ENCODE results near the gene TNRC6A. TPM values are rescaled to one million over a fixed set of nuclear protein-coding genes. Genes with fewer than 3 reads are reported as not detected.
"Not testable (repeated sequence)": the region's sequence is repeated elsewhere in the genome, so short reads cannot be mapped to it uniquely, and the experiment has no call there.

Gene TNRC6A
- total RNA-seq = 68.0 TPM

DNA sequence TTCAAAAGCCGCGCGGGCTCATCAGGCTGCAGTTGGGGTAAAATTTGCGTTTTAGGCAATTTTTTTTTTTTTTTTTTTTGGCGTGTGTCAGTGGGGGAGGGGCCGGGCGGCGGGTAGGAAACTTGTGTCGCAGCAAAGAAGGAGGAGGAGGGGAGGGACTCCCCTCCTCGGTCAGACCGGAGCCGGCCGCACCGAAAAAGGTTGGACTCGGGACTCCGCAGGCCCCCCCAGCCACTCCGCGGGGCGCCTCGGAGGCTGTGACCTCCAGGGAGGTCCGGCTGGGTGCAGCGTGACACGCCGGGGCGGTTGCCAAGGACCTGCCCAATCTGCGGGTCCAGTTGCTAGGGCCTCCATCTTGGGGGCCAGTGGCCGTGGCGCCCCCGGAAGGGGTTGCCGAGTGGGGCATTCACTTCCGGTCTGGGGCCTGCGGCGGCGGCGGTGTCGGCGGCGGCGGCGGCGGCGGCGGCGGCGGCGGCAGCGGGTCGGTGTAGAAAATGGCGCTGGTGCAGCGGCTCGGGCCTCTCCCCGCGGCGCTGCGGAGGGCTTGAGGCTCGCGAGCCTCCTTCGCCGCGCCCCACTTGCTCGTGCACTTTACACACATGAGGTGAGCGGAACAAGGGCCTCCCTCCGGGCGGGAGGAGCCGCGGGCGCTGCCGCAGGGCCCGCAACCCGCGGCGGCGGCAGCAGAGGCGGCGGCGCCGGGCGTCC lies at the start of gene TNRC6A:
TNRC6A (plus strand) TSS at position 409 of the 708 bp plus-strand sequence; CDS start at position 600, 191 bp downstream.
- peak; percentile 82 for DNase-seq

DNA sequence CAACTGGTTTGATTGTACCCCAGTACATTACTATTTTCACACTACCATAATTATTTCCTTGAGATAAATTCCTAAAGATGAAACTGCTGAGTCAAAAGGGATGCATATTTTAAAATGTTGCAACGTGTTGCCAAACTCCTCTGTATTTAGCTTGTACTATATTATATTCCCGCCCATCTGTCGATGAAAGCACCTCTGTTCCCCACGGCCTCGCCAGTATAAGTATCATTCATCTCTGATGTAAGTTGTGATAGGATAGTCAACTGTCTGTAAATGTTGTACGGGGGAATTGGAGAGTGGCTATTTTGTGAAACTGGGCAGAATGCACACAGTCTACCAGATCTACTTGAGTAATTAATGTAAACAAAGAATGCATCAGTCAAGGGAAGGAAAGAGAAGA lies 47.7 kb upstream of the TNRC6A start:
- DNase-seq = no peak

- DNase-seq = no peak
Observed at GRCh38 chr16:24683250-24683649, 46.2 kb upstream of the TNRC6A start.

- DNase-seq = no peak
Observed at GRCh38 chr16:24683847-24684493, 45.5 kb upstream of the TNRC6A start.

- peak; percentile 76 for DNase-seq
Observed at GRCh38 chr16:24685539-24686432, 43.7 kb upstream of the TNRC6A start.

GRCh38 chr16:24686678-24687077 lies 42.8 kb upstream of the TNRC6A start:
- no peak for DNase-seq

DNA sequence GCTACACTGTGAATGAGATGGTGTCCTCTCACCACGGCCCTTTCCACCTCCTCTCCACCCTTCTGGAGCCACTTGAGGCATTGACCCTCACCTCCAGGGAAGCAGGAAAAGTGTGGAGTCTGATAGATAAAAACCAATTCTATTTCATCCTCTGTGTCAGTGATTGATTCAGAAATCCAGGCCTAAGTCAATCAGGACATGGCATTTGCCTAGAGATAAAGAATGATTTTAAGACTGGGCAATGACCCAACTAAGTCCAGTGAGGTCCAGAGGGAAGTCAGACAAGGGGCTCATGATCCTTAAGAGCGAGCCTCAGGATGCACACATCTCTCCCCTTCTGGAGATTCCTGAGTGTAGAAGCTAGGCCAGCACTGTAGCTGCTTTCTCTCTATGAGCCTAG lies 41.1 kb upstream of the TNRC6A start:
- no peak for DNase-seq

DNA sequence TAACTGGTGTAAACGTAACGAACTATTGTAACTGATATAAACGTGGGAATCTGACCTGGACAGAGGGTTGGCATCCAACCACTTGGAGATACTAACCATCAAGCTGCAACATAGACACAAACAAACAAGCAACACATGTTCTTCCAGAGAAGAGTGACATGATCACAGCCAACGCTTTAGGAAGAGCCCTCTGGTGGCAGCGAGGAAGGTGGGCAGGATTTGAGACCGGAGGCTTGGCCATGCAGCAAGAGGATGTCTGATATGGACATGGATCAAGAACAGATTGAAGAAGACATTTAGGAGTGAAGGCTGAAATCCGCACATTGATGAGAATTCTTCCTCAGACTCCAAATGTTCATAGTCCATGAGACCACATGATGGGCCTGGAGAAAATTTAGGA lies 40.3 kb upstream of the TNRC6A start:
- DNase-seq = no peak

DNA sequence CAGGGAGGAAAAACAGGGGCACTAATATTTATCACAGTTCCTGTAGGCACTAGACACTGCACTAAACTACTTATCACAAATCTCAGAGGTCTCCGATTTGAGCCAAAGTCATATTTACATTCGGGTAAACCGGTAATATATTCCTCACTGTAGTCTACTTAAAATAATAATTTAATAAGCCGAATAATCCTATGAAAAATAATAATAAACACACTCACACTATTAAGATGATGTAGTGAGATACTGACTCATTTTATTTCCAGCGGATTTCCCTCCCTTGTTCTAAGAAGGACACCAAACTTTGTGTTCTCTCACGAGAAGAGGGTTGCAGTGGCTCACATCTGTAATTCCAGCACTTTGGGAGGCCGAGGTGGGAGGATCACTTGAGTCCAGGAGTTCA lies 36.6 kb upstream of the TNRC6A start:
- DNase-seq = no peak

DNA sequence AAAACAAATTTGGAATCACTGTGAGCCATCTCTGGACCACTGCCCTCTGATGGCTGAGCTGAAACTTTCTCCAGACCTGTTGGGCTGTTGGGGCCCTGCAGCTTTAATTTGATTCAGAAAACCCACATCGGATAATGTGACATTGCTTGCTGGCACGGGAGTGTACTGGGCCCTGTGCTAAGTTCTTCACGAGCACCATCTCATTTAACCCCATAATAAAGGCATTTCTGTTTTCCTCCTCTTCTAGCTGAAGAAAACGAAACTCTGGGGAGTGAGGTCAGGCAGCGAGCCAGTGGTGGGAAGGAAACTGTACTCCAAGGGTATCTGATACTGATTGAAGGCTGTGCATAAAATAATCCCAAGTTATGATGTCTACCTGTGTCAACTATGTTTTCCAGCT lies 34.5 kb upstream of the TNRC6A start:
- no peak for DNase-seq

- no peak for DNase-seq
Observed at GRCh38 chr16:24696699-24697098, 32.8 kb upstream of the TNRC6A start.

- DNase-seq = no peak
Observed at GRCh38 chr16:24698308-24698707, 31.1 kb upstream of the TNRC6A start.

GRCh38 chr16:24699151-24699723 lies 30.2 kb upstream of the TNRC6A start:
- DNase-seq = no peak

- peak; percentile 39 for DNase-seq
Observed at GRCh38 chr16:24700549-24701392, 28.7 kb upstream of the TNRC6A start.

- DNase-seq = no peak
Observed at GRCh38 chr16:24701521-24701951, 27.9 kb upstream of the TNRC6A start.

- not testable (repeated sequence) for DNase-seq
Observed at GRCh38 chr16:24707760-24708159, 21.7 kb upstream of the TNRC6A start.

DNA sequence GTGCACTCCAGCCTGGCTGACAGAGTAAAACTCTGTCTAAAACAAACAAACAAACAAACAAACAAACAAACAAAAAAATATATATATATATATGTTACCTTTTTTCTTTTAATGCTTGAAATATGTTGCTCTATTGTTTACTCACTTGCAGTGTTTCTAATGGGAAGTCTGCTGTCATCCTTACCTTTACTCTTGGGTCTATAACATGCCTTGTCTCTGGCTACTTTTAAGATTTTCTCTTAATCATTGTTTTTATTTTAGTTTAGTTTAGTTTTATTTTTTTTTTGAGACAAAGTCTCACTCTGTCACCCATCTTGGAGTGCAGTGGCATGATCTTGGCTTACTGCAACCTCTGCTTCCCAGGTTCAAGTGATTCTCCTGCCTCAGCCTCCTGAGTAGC lies 16.1 kb upstream of the TNRC6A start:
- no peak for DNase-seq

GRCh38 chr16:24717411-24717810 lies 12.0 kb upstream of the TNRC6A start:
- DNase-seq = no peak

- no peak for DNase-seq
Observed at GRCh38 chr16:24718967-24719521, 10.4 kb upstream of the TNRC6A start.

DNA sequence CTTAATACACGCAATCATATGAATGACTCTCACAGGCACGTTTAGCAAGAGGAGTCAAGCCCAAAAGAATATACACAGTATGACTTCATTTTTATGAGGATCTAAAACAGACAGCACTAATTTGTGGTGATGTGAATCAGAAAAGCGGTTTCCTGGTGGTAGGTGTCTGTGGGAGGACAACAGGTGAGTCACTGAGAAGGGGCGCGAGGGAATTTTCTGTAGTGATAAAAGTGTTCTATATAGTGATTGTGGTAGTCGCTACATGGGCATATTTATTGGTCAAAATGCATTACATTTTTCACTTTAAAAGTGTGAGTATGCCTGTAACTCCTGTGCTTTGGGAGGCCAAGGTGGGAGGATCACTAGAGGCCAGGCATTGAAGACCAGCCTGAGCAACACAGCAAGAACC lies 7.6 kb upstream of the TNRC6A start:
- DNase-seq = no peak

DNA sequence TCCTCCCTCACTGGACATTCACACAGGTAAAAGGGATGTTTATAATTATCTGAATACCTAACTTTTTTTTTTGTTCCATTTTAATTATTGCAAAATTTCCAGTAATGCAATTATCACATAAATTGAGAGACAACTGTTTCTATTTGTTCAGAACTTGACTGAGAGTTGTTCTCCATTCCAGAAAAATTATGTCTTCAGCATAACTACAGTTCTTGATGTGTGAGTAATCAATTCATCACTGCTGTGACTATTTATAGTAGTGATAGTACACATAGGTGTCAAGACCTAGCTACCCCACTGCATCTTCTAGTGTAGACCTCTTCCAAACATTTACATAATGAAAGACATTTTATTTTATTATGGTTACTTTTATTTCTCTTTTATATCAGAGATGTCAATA lies 5.8 kb upstream of the TNRC6A start:
- DNase-seq = no peak

Data from occipital lobe (tissue), 2 donors.